Astrocyte (in vitro differentiated cells and primary cell): ENCODE data around the gene ICA1. TPM values are rescaled to one million over a fixed set of nuclear protein-coding genes. Genes with fewer than 3 reads are reported as not detected.
A peak's percentile ranks its signal among the peaks of the same experiment; 100 is the strongest.

Experiments used
- DNase-seq: peaks from one replicate; pipeline ENCODE4 v3.0.0-alpha.2; 2010; ENCODE audit warnings: low read depth
- FAIRE-seq: peaks from 2 replicates; lab custom pipeline; 2011; peaks lifted over from hg19 to GRCh38; lab: Jason Lieb, UNC
- H2AFZ ChIP-seq: 2 replicates; pipeline ENCODE4 v1.6.0; 2012; ENCODE audit warnings: low read depth, low read length, inconsistent platforms
- H3K27ac ChIP-seq: 2 replicates; pipeline ENCODE4 v1.5.1; 2011; ENCODE audit warnings: low read depth, low read length, inconsistent platforms
- H3K27me3 ChIP-seq: 2 replicates; pipeline ENCODE4 v1.6.0; 2011; ENCODE audit warnings: low read length, inconsistent platforms; ENCODE audit not compliant: insufficient read depth
- H3K36me3 ChIP-seq: 2 replicates; pipeline ENCODE4 v1.5.1; 2011; ENCODE audit warnings: low read length, inconsistent platforms; ENCODE audit not compliant: insufficient read depth
- H3K4me1 ChIP-seq: 2 replicates; pipeline ENCODE4 v1.5.1; 2011; ENCODE audit warnings: low read length, inconsistent platforms; ENCODE audit not compliant: insufficient read depth
- H3K4me2 ChIP-seq: 2 replicates; pipeline ENCODE4 v1.6.0; 2012; ENCODE audit warnings: low read length, inconsistent platforms
- H3K4me3 ChIP-seq: 2 replicates; pipeline ENCODE4 v1.5.1; 2011; ENCODE audit warnings: low read depth, mild to moderate bottlenecking, low read length, inconsistent platforms; ENCODE audit not compliant: insufficient read depth
- H3K79me2 ChIP-seq: 2 replicates; pipeline ENCODE4 v1.6.0; 2012; ENCODE audit warnings: mild to moderate bottlenecking, low read length, inconsistent platforms; ENCODE audit not compliant: insufficient read depth
- H3K9ac ChIP-seq: 2 replicates; pipeline ENCODE4 v1.6.0; 2012; ENCODE audit warnings: mild to moderate bottlenecking, low read length, inconsistent platforms
- H3K9me3 ChIP-seq: 2 replicates; pipeline ENCODE4 v1.5.1; 2012; ENCODE audit warnings: low read depth, mild to moderate bottlenecking, low read length, inconsistent platforms; ENCODE audit not compliant: insufficient read depth
- H4K20me1 ChIP-seq: 2 replicates; pipeline ENCODE4 v1.6.0; 2012; ENCODE audit warnings: low read length, inconsistent platforms; ENCODE audit not compliant: insufficient read depth
- H3K27ac Mint-ChIP-seq: one replicate; pipeline ENCODE4 v1.8.0; 2021; ENCODE audit warnings: mild to moderate bottlenecking, mixed read lengths; ENCODE audit not compliant: unreplicated experiment
- H3K27me3 Mint-ChIP-seq: one replicate; pipeline ENCODE4 v1.8.0; 2021; ENCODE audit warnings: low read depth, mixed read lengths; ENCODE audit not compliant: unreplicated experiment
- H3K36me3 Mint-ChIP-seq: one replicate; pipeline ENCODE4 v1.8.0; 2021; ENCODE audit warnings: low read depth, mixed read lengths; ENCODE audit not compliant: unreplicated experiment
- H3K4me1 Mint-ChIP-seq: one replicate; pipeline ENCODE4 v1.8.0; 2021; ENCODE audit warnings: low read depth, mixed read lengths; ENCODE audit not compliant: unreplicated experiment
- H3K4me3 Mint-ChIP-seq: one replicate; pipeline ENCODE4 v1.8.0; 2021; ENCODE audit warnings: mild to moderate bottlenecking, moderate library complexity, mixed read lengths; ENCODE audit not compliant: unreplicated experiment
- H3K9me3 Mint-ChIP-seq: one replicate; pipeline ENCODE4 v1.8.0; 2021; ENCODE audit warnings: mild to moderate bottlenecking, mixed read lengths; ENCODE audit not compliant: unreplicated experiment
- EZH2 ChIP-seq: IDR thresholded peaks from 2 replicates; pipeline ENCODE4 v1.6.1; 2012; ENCODE audit warnings: mild to moderate bottlenecking, low read length, inconsistent platforms; ENCODE audit not compliant: insufficient read depth
- total RNA-seq: library from RNA; stranded (reverse); gene quantifications from 2 replicates; pipeline ENCODE4 v1.2.1, GENCODE V29; 2021
- TF ChIP-seq, protein P1 (sequence below): IDR thresholded peaks from 2 replicates; pipeline ENCODE4 v1.5.1; 2011; ENCODE audit warnings: low read depth, mild to moderate bottlenecking, inconsistent platforms, low read length, moderate library complexity; ENCODE audit not compliant: insufficient read depth

Gene ICA1
- total RNA-seq, 1 donor from 2014 or later, result 8.0 TPM

- H2AFZ ChIP-seq, result no peak overlapping the region
- no peak for DNase-seq
- no peak overlapping the region for H3K4me2 ChIP-seq
- peaks cover 13% of the 10 kb centered on the region for H3K4me1 Mint-ChIP-seq
- H3K9ac ChIP-seq, result no peak overlapping the region
- H3K9me3 Mint-ChIP-seq, result no peaks in the 10 kb centered on the region
- no peaks in the 10 kb centered on the region for H3K36me3 Mint-ChIP-seq
- no peaks in the 10 kb centered on the region for H4K20me1 ChIP-seq
- no peak overlapping the region for H3K4me3 Mint-ChIP-seq
- no peaks in the 10 kb centered on the region for H3K36me3 ChIP-seq
- no peak overlapping the region for H3K27ac Mint-ChIP-seq
- TF ChIP-seq, protein P1, sequence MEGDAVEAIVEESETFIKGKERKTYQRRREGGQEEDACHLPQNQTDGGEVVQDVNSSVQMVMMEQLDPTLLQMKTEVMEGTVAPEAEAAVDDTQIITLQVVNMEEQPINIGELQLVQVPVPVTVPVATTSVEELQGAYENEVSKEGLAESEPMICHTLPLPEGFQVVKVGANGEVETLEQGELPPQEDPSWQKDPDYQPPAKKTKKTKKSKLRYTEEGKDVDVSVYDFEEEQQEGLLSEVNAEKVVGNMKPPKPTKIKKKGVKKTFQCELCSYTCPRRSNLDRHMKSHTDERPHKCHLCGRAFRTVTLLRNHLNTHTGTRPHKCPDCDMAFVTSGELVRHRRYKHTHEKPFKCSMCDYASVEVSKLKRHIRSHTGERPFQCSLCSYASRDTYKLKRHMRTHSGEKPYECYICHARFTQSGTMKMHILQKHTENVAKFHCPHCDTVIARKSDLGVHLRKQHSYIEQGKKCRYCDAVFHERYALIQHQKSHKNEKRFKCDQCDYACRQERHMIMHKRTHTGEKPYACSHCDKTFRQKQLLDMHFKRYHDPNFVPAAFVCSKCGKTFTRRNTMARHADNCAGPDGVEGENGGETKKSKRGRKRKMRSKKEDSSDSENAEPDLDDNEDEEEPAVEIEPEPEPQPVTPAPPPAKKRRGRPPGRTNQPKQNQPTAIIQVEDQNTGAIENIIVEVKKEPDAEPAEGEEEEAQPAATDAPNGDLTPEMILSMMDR, result no peak
- no peak for TF ChIP-seq EZH2
- H3K79me2 ChIP-seq, result no peaks in the 10 kb centered on the region
- H3K27ac ChIP-seq, result no peak overlapping the region
- no peaks in the 10 kb centered on the region for H3K4me1 ChIP-seq
- H3K27me3 ChIP-seq, result no peaks in the 10 kb centered on the region
- no peak overlapping the region for H3K4me3 ChIP-seq
- no peaks in the 10 kb centered on the region for H3K27me3 Mint-ChIP-seq
- H3K9me3 ChIP-seq, result no peaks in the 10 kb centered on the region
- FAIRE-seq, result no peak
Measured at GRCh38 chr7:8135417-8135816, 126.5 kb downstream of the ICA1 start.

- no peak for FAIRE-seq
- H3K4me1 ChIP-seq, result no peaks in the 10 kb centered on the region
- no peak overlapping the region for H2AFZ ChIP-seq
- no peak for TF ChIP-seq EZH2
- TF ChIP-seq, protein P1, result no peak
- no peaks in the 10 kb centered on the region for H3K36me3 ChIP-seq
- peaks cover 13% of the 10 kb centered on the region for H3K4me1 Mint-ChIP-seq
- H3K27me3 ChIP-seq, result no peaks in the 10 kb centered on the region
- peak overlapping the region; percentile 41 for H3K27ac Mint-ChIP-seq
- H3K9me3 ChIP-seq, result no peaks in the 10 kb centered on the region
- no peak overlapping the region for H3K4me3 Mint-ChIP-seq
- no peaks in the 10 kb centered on the region for H3K27me3 Mint-ChIP-seq
- no peak overlapping the region for H3K9ac ChIP-seq
- H3K27ac ChIP-seq, result no peak overlapping the region
- peak; percentile 22 for DNase-seq
- no peaks in the 10 kb centered on the region for H3K36me3 Mint-ChIP-seq
- H4K20me1 ChIP-seq, result no peaks in the 10 kb centered on the region
- H3K79me2 ChIP-seq, result no peaks in the 10 kb centered on the region
- H3K4me3 ChIP-seq, result no peak overlapping the region
- peak overlapping the region; percentile 7 for H3K4me2 ChIP-seq
- no peaks in the 10 kb centered on the region for H3K9me3 Mint-ChIP-seq
Measured at GRCh38 chr7:8134089-8134733, 127.8 kb downstream of the ICA1 start.

DNA sequence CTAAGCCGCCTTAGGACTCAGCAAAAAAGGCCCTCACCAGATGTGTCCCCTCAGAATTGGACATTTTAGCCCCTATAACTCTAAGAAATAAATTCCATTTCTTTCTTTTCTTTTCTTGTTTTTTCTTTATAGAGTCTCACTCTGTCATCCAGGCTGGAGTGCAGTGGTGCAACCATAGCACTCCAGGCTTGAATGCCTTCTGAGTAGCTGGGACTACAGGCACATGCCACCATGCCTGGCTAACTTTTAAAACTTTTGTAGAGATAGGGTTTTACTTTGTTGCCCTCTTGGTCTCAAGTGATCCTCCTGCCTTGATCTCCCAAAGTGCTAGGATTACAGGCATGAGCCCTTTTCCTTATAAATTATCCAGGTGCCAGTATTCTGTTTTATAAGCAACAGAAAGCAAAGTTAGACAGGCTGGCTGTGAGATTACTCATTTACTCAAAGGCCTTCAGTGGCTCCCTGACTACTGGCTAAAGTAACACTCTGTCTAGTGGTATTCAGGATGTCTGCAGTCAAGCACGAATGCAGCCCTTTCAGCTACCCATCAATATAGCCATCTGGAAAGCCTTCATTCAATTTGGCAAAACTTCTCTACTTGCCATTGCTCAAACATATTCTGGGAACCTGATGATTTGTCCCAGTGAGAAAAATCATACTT lies 128.6 kb downstream of the ICA1 start:
- TF ChIP-seq, protein P1, result no peak
- no peak for TF ChIP-seq EZH2
- Histone ChIP-seq H2AFZ (no peak overlapping the region), H3K27me3 (no peaks in the 10 kb centered on the region), H3K4me1 (no peaks in the 10 kb centered on the region), H3K79me2 (no peaks in the 10 kb centered on the region), H3K36me3 (no peaks in the 10 kb centered on the region), H3K9me3 (no peaks in the 10 kb centered on the region), H4K20me1 (no peaks in the 10 kb centered on the region), H3K27ac (no peak overlapping the region), H3K9ac (no peak overlapping the region), H3K4me2 (no peak overlapping the region), H3K4me3 (no peak overlapping the region)
- DNase-seq (no peak), FAIRE-seq (no peak)
- Mint-ChIP-seq H3K27ac (no peak overlapping the region), H3K4me3 (no peak overlapping the region), H3K27me3 (no peaks in the 10 kb centered on the region), H3K9me3 (no peaks in the 10 kb centered on the region), H3K4me1 (peaks cover 13% of the 10 kb centered on the region), H3K36me3 (no peaks in the 10 kb centered on the region)
